ENCODE data around the gene PKIG. TPM values are rescaled to one million over a fixed set of nuclear protein-coding genes. Genes with fewer than 3 reads are reported as not detected.

Gene PKIG
- total and polyA plus RNA-seq, 2 donors (not counting 3 experiments of a cell fraction or from before 2014, with no cell fraction given): 135 to 167 TPM

DNA sequence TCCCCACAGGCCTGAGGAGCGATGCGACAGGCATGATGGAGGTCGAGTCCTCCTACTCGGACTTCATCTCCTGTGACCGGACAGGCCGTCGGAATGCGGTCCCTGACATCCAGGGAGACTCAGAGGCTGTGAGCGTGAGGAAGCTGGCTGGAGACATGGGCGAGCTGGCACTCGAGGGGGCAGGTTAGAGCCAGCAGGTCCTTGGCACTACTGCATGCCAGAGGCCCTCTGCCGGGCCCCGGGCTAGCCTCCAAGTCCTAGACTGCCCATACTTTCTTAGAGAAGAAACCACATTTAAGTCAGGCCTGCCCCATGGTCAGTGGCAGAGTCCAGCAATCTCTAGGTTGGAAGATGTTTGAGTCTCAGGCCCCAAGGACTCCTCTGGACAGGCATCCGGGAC lies 32.1 kb downstream of the PKIG start:
- peaks cover 29% of the 10 kb centered on the region for H3K79me2 ChIP-seq (ENCODE audit: control insufficient read depth, insufficient read depth, low read length)
- no TSS peak for BruUV-seq (replicated peaks)
- no peak for FAIRE-seq
- no peaks in the 10 kb centered on the region for H3K9me1 ChIP-seq (replicated peaks; ENCODE audit: control insufficient read depth, extremely low read depth, insufficient read depth, low read length)
- H2AFZ ChIP-seq (ENCODE audit: low read depth, low read length): no peak overlapping the region
- H3K9me3 ChIP-seq (replicated peaks; ENCODE audit: control insufficient read depth, insufficient read depth, low read length): no peaks in the 10 kb centered on the region
- no peak overlapping the region for H3K9ac ChIP-seq (replicated peaks; ENCODE audit: extremely low read depth, insufficient read depth, low read length)
- H3K27me3 ChIP-seq (ENCODE audit: control insufficient read depth in 2 of 2, insufficient read depth in 2 of 2, low read length in 2 of 2): no peaks in the 10 kb centered on the region
- no peak overlapping the region for H3K4me3 ChIP-seq (replicated peaks in 1 of 3; ENCODE audit: insufficient read depth in 1 of 3, low read depth in 1 of 3, low read length in 3 of 3)
- no peak overlapping the region for H3K27ac ChIP-seq (ENCODE audit: insufficient read depth, low read depth, low read length)
- H4K20me1 ChIP-seq (replicated peaks; ENCODE audit: control insufficient read depth, extremely low read depth, insufficient read depth, low read length): no peaks in the 10 kb centered on the region
- ChIA-PET POLR2A (no interaction called here), CTCF (interaction anchor here (0.7 to 2.4 kb wide), 4 partner anchors 13 to 119 kb away, joined by 3 to 12 read pairs (median 4); no protein-coding TSS in a partner anchor)
- intact Hi-C loops (cut with micrococcal nuclease): loop anchor here (5.0 kb wide), 1 partner anchor 38 kb away; the partner anchor contains the start of gene ADA
- TF ChIP-seq FOS (IDR thresholded peaks at IDR 0.05; ENCODE audit: borderline replicate concordance, insufficient read depth, low read length): no peak
- TF ChIP-seq GATA2 (IDR thresholded peaks at IDR 0.05; ENCODE audit: insufficient read depth, insufficient read length, low read depth, low read length): no peak
- no peak for TF ChIP-seq JUN (IDR thresholded peaks at IDR 0.05; ENCODE audit: borderline replicate concordance, insufficient read depth, insufficient read length, low read depth)
- peaks cover 10 to 36% of the 10 kb centered on the region in 2 experiments for H3K36me3 ChIP-seq (ENCODE audit: control insufficient read depth in 2 of 2, extremely low read depth in 1 of 2, insufficient read depth in 2 of 2, low read length in 2 of 2)
- dilution Hi-C loops (cut with MboI; ENCODE audit: extremely low pct_ligation_motif_present, low sequenced_read_pairs): no loop called here
- no peak for DNase-seq (ENCODE audit: low read depth, low spot score)
- no peak overlapping the region for H3K4me2 ChIP-seq (ENCODE audit: insufficient read depth, low read length)
- peaks cover 3% of the 10 kb centered on the region for H3K4me1 ChIP-seq (ENCODE audit: control insufficient read depth, extremely low read depth, insufficient read depth, low read length)

GRCh38 chr20:44615169-44615791 lies 32.9 kb downstream of the PKIG start:
- Histone ChIP-seq H2AFZ (ENCODE audit: low read depth, low read length) (no peak overlapping the region), H3K27me3 (ENCODE audit: control insufficient read depth in 2 of 2, insufficient read depth in 2 of 2, low read length in 2 of 2) (no peaks in the 10 kb centered on the region), H4K20me1 (replicated peaks; ENCODE audit: control insufficient read depth, extremely low read depth, insufficient read depth, low read length) (no peaks in the 10 kb centered on the region), H3K9ac (replicated peaks; ENCODE audit: extremely low read depth, insufficient read depth, low read length) (no peak overlapping the region), H3K27ac (ENCODE audit: insufficient read depth, low read depth, low read length) (no peak overlapping the region), H3K9me1 (replicated peaks; ENCODE audit: control insufficient read depth, extremely low read depth, insufficient read depth, low read length) (no peaks in the 10 kb centered on the region), H3K4me1 (ENCODE audit: control insufficient read depth, extremely low read depth, insufficient read depth, low read length) (no peaks in the 10 kb centered on the region), H3K4me2 (ENCODE audit: insufficient read depth, low read length) (no peak overlapping the region), H3K79me2 (ENCODE audit: control insufficient read depth, insufficient read depth, low read length) (peaks cover 27% of the 10 kb centered on the region), H3K36me3 (ENCODE audit: control insufficient read depth in 2 of 2, extremely low read depth in 1 of 2, insufficient read depth in 2 of 2, low read length in 2 of 2) (peaks cover 10 to 43% of the 10 kb centered on the region in 2 experiments), H3K9me3 (replicated peaks; ENCODE audit: control insufficient read depth, insufficient read depth, low read length) (no peaks in the 10 kb centered on the region), H3K4me3 (replicated peaks in 1 of 3; ENCODE audit: insufficient read depth in 1 of 3, low read depth in 1 of 3, low read length in 3 of 3) (no peak overlapping the region)
- dilution Hi-C loops (cut with MboI; ENCODE audit: extremely low pct_ligation_motif_present, low sequenced_read_pairs): no loop called here
- CTCF ChIA-PET: interaction anchor here (0.7 to 2.4 kb wide), 4 partner anchors 14 to 118 kb away, joined by 3 to 12 read pairs (median 4); no protein-coding TSS in a partner anchor
- DNase-seq (ENCODE audit: low read depth, low spot score) (peak; percentile 67), FAIRE-seq (no peak)
- BruUV-seq (replicated peaks): no TSS peak
- POLR2A ChIA-PET: interaction anchor here (0.6 kb wide), 1 partner anchor 878 kb away, joined by 3 read pairs; no protein-coding TSS in a partner anchor
- TF ChIP-seq POLR2AphosphoS5 (IDR thresholded peaks at IDR 0.05; ENCODE audit: insufficient read depth, low read depth, low read length) (no peak), POLR2A (IDR thresholded peaks at IDR 0.05; ENCODE audit: low read depth, low read length) (no peak), MYC (IDR thresholded peaks at IDR 0.05; ENCODE audit: low read depth, low read length) (no peak), FOS (IDR thresholded peaks at IDR 0.05; ENCODE audit: borderline replicate concordance, insufficient read depth, low read length) (no peak), CTCF (IDR thresholded peaks at IDR 0.05; ENCODE audit: extremely low read depth in 1 of 2, insufficient read depth in 1 of 2, low read depth in 1 of 2, low read length in 2 of 2) (no peak), JUN (IDR thresholded peaks at IDR 0.05; ENCODE audit: borderline replicate concordance, insufficient read depth, insufficient read length, low read depth) (no peak), GATA2 (IDR thresholded peaks at IDR 0.05; ENCODE audit: insufficient read depth, insufficient read length, low read depth, low read length) (no peak), EZH2 (IDR thresholded peaks at IDR 0.05; ENCODE audit: borderline replicate concordance, low read depth, low read length, severe bottlenecking) (no peak)
- TF ChIP-seq, protein P1, sequence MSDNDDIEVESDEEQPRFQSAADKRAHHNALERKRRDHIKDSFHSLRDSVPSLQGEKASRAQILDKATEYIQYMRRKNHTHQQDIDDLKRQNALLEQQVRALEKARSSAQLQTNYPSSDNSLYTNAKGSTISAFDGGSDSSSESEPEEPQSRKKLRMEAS (IDR thresholded peaks at IDR 0.05; ENCODE audit: insufficient read depth, insufficient read length): no peak
- intact Hi-C loops (cut with micrococcal nuclease): no loop called here
